ENCODE data around the gene ATP1B2.

Gene ATP1B2

DNA sequence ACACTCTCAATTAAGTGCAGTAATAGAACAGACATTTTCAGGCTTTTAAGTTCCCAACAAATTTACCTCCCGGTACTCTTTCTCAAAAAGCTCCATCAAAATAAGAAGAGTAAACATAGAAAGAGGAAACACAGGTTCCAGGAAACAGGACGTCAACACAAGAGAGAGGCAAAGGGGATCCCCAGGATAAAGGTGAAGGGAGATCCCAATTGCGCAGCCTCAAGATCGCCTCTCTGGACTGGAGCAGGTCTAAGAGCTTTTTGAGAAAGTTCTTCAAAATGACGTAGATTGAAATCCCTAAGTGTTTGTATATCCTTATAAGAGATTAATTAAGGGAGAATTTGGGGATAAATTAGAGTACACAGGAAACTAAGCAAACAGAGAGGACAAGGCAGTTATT is 32.1 kb upstream of the ATP1B2 start:
- TF ChIP-seq, protein P1, sequence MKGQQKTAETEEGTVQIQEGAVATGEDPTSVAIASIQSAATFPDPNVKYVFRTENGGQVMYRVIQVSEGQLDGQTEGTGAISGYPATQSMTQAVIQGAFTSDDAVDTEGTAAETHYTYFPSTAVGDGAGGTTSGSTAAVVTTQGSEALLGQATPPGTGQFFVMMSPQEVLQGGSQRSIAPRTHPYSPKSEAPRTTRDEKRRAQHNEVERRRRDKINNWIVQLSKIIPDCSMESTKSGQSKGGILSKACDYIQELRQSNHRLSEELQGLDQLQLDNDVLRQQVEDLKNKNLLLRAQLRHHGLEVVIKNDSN (IDR thresholded peaks at IDR 0.05), result no peak
- TF ChIP-seq YY1 (IDR thresholded peaks at IDR 0.05; ENCODE audit: low read depth) (no peak), EP300 (IDR thresholded peaks at IDR 0.05; ENCODE audit: borderline replicate concordance) (no peak), CEBPB (IDR thresholded peaks at IDR 0.05) (no peak)

- TF ChIP-seq, protein P1 (IDR thresholded peaks at IDR 0.05), result no peak
- TF ChIP-seq EP300 (IDR thresholded peaks at IDR 0.05; ENCODE audit: borderline replicate concordance) (no peak), NFIC (IDR thresholded peaks at IDR 0.05) (no peak), CEBPB (IDR thresholded peaks at IDR 0.05) (no peak)
Measured at GRCh38 chr17:7620835-7621234, 29.9 kb upstream of the ATP1B2 start.

DNA sequence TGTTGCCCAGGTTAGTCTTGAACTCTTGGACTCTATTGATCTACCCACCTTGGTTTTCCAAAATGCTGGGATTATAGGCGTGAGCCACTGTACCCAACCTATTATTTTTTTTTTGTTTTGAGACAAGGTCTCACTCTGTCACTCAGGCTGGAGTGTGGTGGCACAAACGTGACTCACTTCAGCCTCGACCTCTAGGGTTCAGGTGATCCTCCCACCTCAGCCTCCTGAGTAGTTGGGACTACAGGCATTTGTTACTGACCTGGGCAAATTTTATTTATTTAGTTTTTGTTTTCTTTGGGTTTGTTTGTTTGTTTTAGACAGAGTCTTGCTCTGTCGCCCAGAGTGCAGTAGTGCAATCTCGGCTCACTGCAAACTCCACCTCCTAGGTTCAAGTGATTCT is 27.1 kb upstream of the ATP1B2 start:
- TF ChIP-seq TCF12 (IDR thresholded peaks at IDR 0.05; ENCODE audit: low read depth) (no peak), ZBTB7A (IDR thresholded peaks at IDR 0.05; ENCODE audit: low read depth) (no peak), FOXM1 (IDR thresholded peaks at IDR 0.05; ENCODE audit: borderline replicate concordance, low read depth) (no peak), CREB1 (IDR thresholded peaks at IDR 0.05; ENCODE audit: low read depth) (no peak), YY1 (IDR thresholded peaks at IDR 0.05; ENCODE audit: low read depth) (no peak), REST (IDR thresholded peaks at IDR 0.05; ENCODE audit: low read depth) (no peak), RAD21 (IDR thresholded peaks at IDR 0.05; ENCODE audit: low read depth) (no peak), TEAD4 (IDR thresholded peaks at IDR 0.05) (no peak), EGR1 (IDR thresholded peaks at IDR 0.05) (no peak), EP300 (IDR thresholded peaks at IDR 0.05; ENCODE audit: borderline replicate concordance) (no peak), CEBPB (IDR thresholded peaks at IDR 0.05) (no peak), TAF1 (IDR thresholded peaks at IDR 0.05; ENCODE audit: low read depth) (no peak), NFIC (IDR thresholded peaks at IDR 0.05) (no peak)
- TF ChIP-seq, protein P2, sequence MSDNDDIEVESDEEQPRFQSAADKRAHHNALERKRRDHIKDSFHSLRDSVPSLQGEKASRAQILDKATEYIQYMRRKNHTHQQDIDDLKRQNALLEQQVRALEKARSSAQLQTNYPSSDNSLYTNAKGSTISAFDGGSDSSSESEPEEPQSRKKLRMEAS (IDR thresholded peaks at IDR 0.05), result no peak
- TF ChIP-seq, protein P1 (IDR thresholded peaks at IDR 0.05), result no peak

DNA sequence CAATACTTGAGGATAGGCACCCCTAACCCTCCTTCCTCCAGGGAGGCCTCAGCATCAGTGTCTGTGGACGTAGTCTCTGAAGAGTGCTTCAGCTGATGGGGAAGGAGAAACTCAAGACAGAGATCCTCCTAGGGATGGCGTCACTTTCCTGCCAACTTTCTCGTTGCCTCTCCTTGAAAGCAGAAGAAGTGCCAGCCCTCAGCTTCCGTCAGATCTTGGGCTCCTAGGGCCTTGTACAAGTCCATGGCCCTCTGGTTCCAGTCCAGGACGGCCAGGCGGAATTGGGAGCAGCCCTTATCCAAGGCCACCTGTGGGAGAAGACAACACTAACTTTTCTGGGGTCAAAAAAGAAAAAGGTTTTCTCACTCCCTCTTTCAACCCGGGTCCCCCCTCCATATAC is 24.4 kb upstream of the ATP1B2 start:
- TF ChIP-seq, protein P2 (IDR thresholded peaks at IDR 0.05), result no peak
- TF ChIP-seq ZBTB7A (IDR thresholded peaks at IDR 0.05; ENCODE audit: low read depth) (no peak), EGR1 (IDR thresholded peaks at IDR 0.05) (no peak), REST (IDR thresholded peaks at IDR 0.05; ENCODE audit: low read depth) (no peak), TEAD4 (IDR thresholded peaks at IDR 0.05) (no peak), TAF1 (IDR thresholded peaks at IDR 0.05; ENCODE audit: low read depth) (no peak), YY1 (IDR thresholded peaks at IDR 0.05; ENCODE audit: low read depth) (no peak)

- no peak for TF ChIP-seq NFIC (IDR thresholded peaks at IDR 0.05)
- TF ChIP-seq TEAD4 (IDR thresholded peaks at IDR 0.05), result no peak
- TF ChIP-seq ZBTB7A (IDR thresholded peaks at IDR 0.05; ENCODE audit: low read depth), result no peak
- TF ChIP-seq, protein P2 (IDR thresholded peaks at IDR 0.05), result no peak
- no peak for TF ChIP-seq REST (IDR thresholded peaks at IDR 0.05; ENCODE audit: low read depth)
- no peak for TF ChIP-seq TAF1 (IDR thresholded peaks at IDR 0.05; ENCODE audit: low read depth)
- TF ChIP-seq RAD21 (IDR thresholded peaks at IDR 0.05; ENCODE audit: low read depth), result no peak
- TF ChIP-seq EGR1 (IDR thresholded peaks at IDR 0.05), result no peak
- TF ChIP-seq, protein P1 (IDR thresholded peaks at IDR 0.05), result no peak
- TF ChIP-seq TCF12 (IDR thresholded peaks at IDR 0.05; ENCODE audit: low read depth), result no peak
- no peak for TF ChIP-seq CEBPB (IDR thresholded peaks at IDR 0.05)
- no peak for TF ChIP-seq EP300 (IDR thresholded peaks at IDR 0.05; ENCODE audit: borderline replicate concordance)
- no peak for TF ChIP-seq CREB1 (IDR thresholded peaks at IDR 0.05; ENCODE audit: low read depth)
- TF ChIP-seq FOXM1 (IDR thresholded peaks at IDR 0.05; ENCODE audit: borderline replicate concordance, low read depth), result no peak
- no peak for TF ChIP-seq YY1 (IDR thresholded peaks at IDR 0.05; ENCODE audit: low read depth)
Measured at GRCh38 chr17:7626956-7627249, 23.8 kb upstream of the ATP1B2 start.

Data from Ishikawa (cell line).